Measurements from ENCODE around the gene GLI2.

DNA sequence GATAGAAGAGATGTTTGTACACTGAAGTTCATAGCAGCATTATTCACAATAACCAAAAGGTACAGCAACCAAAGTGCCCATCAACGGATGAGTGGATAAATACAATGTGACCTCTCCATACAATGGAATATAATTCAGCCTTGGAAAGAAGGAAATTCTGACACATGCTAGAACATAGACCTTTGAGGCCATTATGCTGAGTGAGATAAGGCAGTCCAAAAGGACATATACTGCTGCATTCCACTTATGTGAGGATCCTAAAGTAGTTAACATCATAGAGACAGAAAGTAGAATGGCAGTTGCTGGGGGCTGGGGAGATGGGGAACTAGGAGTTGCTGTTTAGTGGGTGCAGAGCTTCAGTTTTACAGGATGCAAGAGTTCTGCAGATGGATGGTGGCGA is 38.2 kb upstream of the GLI2 start:
- TF ChIP-seq, protein P1, sequence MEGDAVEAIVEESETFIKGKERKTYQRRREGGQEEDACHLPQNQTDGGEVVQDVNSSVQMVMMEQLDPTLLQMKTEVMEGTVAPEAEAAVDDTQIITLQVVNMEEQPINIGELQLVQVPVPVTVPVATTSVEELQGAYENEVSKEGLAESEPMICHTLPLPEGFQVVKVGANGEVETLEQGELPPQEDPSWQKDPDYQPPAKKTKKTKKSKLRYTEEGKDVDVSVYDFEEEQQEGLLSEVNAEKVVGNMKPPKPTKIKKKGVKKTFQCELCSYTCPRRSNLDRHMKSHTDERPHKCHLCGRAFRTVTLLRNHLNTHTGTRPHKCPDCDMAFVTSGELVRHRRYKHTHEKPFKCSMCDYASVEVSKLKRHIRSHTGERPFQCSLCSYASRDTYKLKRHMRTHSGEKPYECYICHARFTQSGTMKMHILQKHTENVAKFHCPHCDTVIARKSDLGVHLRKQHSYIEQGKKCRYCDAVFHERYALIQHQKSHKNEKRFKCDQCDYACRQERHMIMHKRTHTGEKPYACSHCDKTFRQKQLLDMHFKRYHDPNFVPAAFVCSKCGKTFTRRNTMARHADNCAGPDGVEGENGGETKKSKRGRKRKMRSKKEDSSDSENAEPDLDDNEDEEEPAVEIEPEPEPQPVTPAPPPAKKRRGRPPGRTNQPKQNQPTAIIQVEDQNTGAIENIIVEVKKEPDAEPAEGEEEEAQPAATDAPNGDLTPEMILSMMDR (conservative IDR thresholded peaks at IDR 0.05 in 1 of 2, IDR thresholded peaks at IDR 0.05 in 1 of 2; ENCODE audit: extremely low read depth in 1 of 2, insufficient read depth in 1 of 2, low read depth in 1 of 2, low read length in 2 of 2): no peak
- TF ChIP-seq EZH2 (IDR thresholded peaks at IDR 0.05; ENCODE audit: borderline replicate concordance, low read length): no peak

Measured in mammary epithelial cell (primary cell).